ENCODE results near the gene HOXD9. TPM values are rescaled to one million over a fixed set of nuclear protein-coding genes. Genes with fewer than 3 reads are reported as not detected.

The HOXD9 gene
- total RNA-seq, 1 experiment from 2014 or later: not detected

- H3K27me3 ChIP-seq (ENCODE audit: insufficient read depth, low read depth): peaks cover 29% of the 10 kb centered on the region; the same call in 1 of the 2 replicates
- intact Hi-C loops (cut with micrococcal nuclease; ENCODE audit: unreplicated experiment): loop anchor here (2.0 to 5.0 kb wide), 2 partner anchors 414 to 1007 kb away; no protein-coding TSS in a partner anchor
- TF ChIP-seq EZH2 (IDR thresholded peaks at IDR 0.05; ENCODE audit: low read depth) (no peak), CTCF (conservative IDR thresholded peaks at IDR 0.05) (peak; percentile 44)
- no peaks in the 10 kb centered on the region for H3F3A ChIP-seq (ENCODE audit: insufficient read depth, low read depth)
- H2AFZ ChIP-seq: no peak overlapping the region
- no peaks in the 10 kb centered on the region for H3K4me1 ChIP-seq (replicated peaks; ENCODE audit: insufficient read depth)
- POLR2A ChIA-PET (ENCODE audit: unreplicated experiment): interaction anchor here (0.7 kb wide), 1 partner anchor 1007 kb away, joined by 3 read pairs; no protein-coding TSS in a partner anchor
- H3K4me3 ChIP-seq: no peak overlapping the region
- no peak overlapping the region for H3K27ac ChIP-seq
- H4K20me1 ChIP-seq (ENCODE audit: insufficient read depth): no peaks in the 10 kb centered on the region
- H3K36me3 ChIP-seq (ENCODE audit: low read depth): no peaks in the 10 kb centered on the region
- H3K9me3 ChIP-seq (ENCODE audit: insufficient read depth, low read depth): no peaks in the 10 kb centered on the region
- BruUV-seq (replicated peaks): no TSS peak
- no peak overlapping the region for H3K4me2 ChIP-seq
- no peaks in the 10 kb centered on the region for H3K79me2 ChIP-seq (ENCODE audit: low read depth)
- CTCF ChIA-PET: interaction anchor here (0.6 to 1.7 kb wide), 9 partner anchors 254 to 594 kb away, joined by 4 to 23 read pairs (median 6); no protein-coding TSS in a partner anchor
- DNase-seq: peak in 1 of 2 experiments; percentile 60
- no peaks in the 10 kb centered on the region for H3K9me2 ChIP-seq (ENCODE audit: insufficient read depth)
Measured at GRCh38 chr2:176140513-176141317, 18.2 kb downstream of the HOXD9 start.

GRCh38 chr2:176142281-176142680 lies 19.8 kb downstream of the HOXD9 start:
- Histone ChIP-seq H3K36me3 (ENCODE audit: low read depth) (no peaks in the 10 kb centered on the region), H3K79me2 (ENCODE audit: low read depth) (no peaks in the 10 kb centered on the region), H3K9me3 (ENCODE audit: insufficient read depth, low read depth) (no peaks in the 10 kb centered on the region), H4K20me1 (ENCODE audit: insufficient read depth) (no peaks in the 10 kb centered on the region), H3K4me3 (no peak overlapping the region), H3K4me1 (replicated peaks; ENCODE audit: insufficient read depth) (no peaks in the 10 kb centered on the region), H3K4me2 (no peak overlapping the region), H2AFZ (no peak overlapping the region), H3K27me3 (ENCODE audit: insufficient read depth, low read depth) (peaks cover 45% of the 10 kb centered on the region), H3F3A (ENCODE audit: insufficient read depth, low read depth) (no peaks in the 10 kb centered on the region), H3K9me2 (ENCODE audit: insufficient read depth) (no peaks in the 10 kb centered on the region), H3K27ac (no peak overlapping the region)
- intact Hi-C loops (cut with micrococcal nuclease; ENCODE audit: unreplicated experiment): loop anchor here (5.0 kb wide), 1 partner anchor 1005 kb away; no protein-coding TSS in a partner anchor
- DNase-seq: no peak
- no peak for TF ChIP-seq EZH2 (IDR thresholded peaks at IDR 0.05; ENCODE audit: low read depth)
- no peak for TF ChIP-seq CTCF (conservative IDR thresholded peaks at IDR 0.05)
- no TSS peak for BruUV-seq (replicated peaks)
- ChIA-PET CTCF (no interaction called here), POLR2A (ENCODE audit: unreplicated experiment) (no interaction called here)

DNA sequence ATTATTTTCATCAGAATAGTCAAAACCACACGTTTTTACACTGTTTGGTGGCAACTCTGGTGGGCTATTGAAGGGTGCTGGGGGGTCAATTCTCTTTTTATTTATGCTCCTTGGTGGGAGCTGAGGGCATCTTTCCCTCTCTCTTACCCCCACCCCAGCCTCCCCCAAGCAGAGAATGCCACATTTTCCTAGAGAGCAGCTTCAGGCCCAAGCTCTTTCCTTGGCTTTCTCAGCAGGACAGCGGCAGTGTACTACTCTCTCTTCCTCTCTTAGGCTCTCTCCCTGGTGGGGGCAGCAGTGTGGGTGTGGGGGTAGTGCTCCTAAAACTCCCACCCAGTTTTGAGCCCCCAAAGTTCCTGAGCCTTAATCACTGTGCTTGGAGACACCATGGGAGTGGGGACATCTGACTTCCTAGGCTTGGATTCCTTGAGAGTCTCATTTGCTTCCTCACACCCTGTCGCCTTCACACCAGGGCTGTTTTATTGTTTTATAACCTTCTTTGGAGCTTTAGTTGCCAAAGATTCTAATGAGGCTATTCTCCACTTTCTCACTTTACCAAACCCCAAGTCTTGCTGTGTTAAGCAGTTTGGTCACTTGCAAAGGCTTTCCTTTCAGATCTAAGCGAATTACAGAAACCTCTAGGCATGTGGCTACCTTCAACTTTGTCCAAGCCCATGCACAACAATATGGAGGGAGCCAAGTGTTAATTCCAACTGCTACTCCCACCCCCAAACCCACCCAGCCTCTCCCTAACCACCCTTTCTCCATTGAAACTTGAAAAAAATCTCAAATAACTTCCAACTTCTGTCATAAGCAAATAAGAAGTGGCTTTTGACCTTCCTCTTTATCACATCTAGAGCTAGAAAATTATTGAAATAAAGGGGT lies 22.8 kb downstream of the HOXD9 start:
- H3K4me3 ChIP-seq: no peak overlapping the region
- H3K27me3 ChIP-seq (ENCODE audit: insufficient read depth, low read depth): peaks cover 68% of the 10 kb centered on the region
- H3K79me2 ChIP-seq (ENCODE audit: low read depth): no peaks in the 10 kb centered on the region
- H3K27ac ChIP-seq: no peak overlapping the region
- H3K9me2 ChIP-seq (ENCODE audit: insufficient read depth): no peaks in the 10 kb centered on the region
- CTCF ChIA-PET: interaction anchor here (2.0 kb wide), 1 partner anchor 509 kb away, joined by 6 read pairs; no protein-coding TSS in a partner anchor
- no TSS peak for BruUV-seq (replicated peaks)
- no peaks in the 10 kb centered on the region for H3F3A ChIP-seq (ENCODE audit: insufficient read depth, low read depth)
- intact Hi-C loops (cut with micrococcal nuclease; ENCODE audit: unreplicated experiment): no loop called here
- no peak for TF ChIP-seq CTCF (conservative IDR thresholded peaks at IDR 0.05)
- TF ChIP-seq EZH2 (IDR thresholded peaks at IDR 0.05; ENCODE audit: low read depth): no peak
- H3K9me3 ChIP-seq (ENCODE audit: insufficient read depth, low read depth): no peaks in the 10 kb centered on the region
- H3K4me1 ChIP-seq (replicated peaks; ENCODE audit: insufficient read depth): no peaks in the 10 kb centered on the region
- no peak overlapping the region for H2AFZ ChIP-seq
- POLR2A ChIA-PET (ENCODE audit: unreplicated experiment): no interaction called here
- no peaks in the 10 kb centered on the region for H4K20me1 ChIP-seq (ENCODE audit: insufficient read depth)
- no peaks in the 10 kb centered on the region for H3K36me3 ChIP-seq (ENCODE audit: low read depth)
- H3K4me2 ChIP-seq: no peak overlapping the region
- no peak for DNase-seq

Data from PC-9 (cell line).